ENCODE measurements around the gene TSN. TPM values are rescaled to one million over a fixed set of nuclear protein-coding genes. Genes with fewer than 3 reads are reported as not detected.

Gene TSN
- total RNA-seq, 1 donor from 2014 or later, result 68.2 TPM

DNA sequence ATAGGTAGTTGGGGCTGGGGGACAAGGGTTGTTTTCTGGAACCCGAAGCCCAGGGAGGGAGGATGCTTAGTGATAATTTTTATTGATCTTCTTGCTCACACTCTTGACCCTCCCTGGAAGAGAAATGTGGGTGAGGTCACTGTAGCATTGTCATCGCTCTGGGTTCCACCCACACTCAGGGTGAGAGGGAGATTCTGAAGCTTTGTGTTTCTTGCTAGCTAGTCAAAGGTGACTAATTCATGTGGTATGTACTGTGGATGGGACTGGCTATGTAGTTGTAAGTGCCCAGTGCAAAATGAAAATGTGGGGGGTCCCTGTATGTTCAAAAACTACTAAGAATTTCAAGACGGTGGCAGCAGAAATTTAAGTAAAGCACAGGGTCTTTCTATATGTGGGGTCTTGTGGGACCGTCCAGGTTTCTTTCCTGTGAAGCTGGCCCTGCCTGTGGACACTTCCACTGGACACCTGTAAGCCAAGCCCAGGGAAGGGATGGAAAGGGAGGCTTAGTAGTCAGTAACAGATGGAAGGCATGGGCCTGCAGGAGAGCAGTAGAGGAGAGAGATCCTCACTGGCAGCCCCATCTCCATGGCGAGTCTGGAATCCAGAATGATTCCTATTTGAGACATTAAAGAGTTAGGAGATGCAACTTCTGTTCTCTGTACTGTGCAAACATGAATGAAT is 35.0 kb downstream of the TSN start:
- Mint-ChIP-seq H3K4me1 (ENCODE audit: low read depth, unreplicated experiment) (peaks cover 13% of the 10 kb centered on the region), H3K36me3 (ENCODE audit: low read depth, unreplicated experiment) (no peaks in the 10 kb centered on the region), H3K27me3 (ENCODE audit: low read depth, unreplicated experiment) (peaks cover 3% of the 10 kb centered on the region), H3K9me3 (ENCODE audit: unreplicated experiment) (no peaks in the 10 kb centered on the region), H3K4me3 (ENCODE audit: unreplicated experiment) (no peak overlapping the region), H3K27ac (ENCODE audit: unreplicated experiment) (peak overlapping the region; percentile 82)
- TF ChIP-seq, protein P1, sequence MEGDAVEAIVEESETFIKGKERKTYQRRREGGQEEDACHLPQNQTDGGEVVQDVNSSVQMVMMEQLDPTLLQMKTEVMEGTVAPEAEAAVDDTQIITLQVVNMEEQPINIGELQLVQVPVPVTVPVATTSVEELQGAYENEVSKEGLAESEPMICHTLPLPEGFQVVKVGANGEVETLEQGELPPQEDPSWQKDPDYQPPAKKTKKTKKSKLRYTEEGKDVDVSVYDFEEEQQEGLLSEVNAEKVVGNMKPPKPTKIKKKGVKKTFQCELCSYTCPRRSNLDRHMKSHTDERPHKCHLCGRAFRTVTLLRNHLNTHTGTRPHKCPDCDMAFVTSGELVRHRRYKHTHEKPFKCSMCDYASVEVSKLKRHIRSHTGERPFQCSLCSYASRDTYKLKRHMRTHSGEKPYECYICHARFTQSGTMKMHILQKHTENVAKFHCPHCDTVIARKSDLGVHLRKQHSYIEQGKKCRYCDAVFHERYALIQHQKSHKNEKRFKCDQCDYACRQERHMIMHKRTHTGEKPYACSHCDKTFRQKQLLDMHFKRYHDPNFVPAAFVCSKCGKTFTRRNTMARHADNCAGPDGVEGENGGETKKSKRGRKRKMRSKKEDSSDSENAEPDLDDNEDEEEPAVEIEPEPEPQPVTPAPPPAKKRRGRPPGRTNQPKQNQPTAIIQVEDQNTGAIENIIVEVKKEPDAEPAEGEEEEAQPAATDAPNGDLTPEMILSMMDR (IDR thresholded peaks at IDR 0.05; ENCODE audit: insufficient read depth, low read depth, low read length), result no peak
- TF ChIP-seq EZH2 (IDR thresholded peaks at IDR 0.05; ENCODE audit: insufficient read depth, low read length), result no peak
- DNase-seq (ENCODE audit: low read depth) (peak; percentile 93), FAIRE-seq (peak; percentile 99)
- Histone ChIP-seq H3K27me3 (ENCODE audit: insufficient read depth, low read length) (no peaks in the 10 kb centered on the region), H3K79me2 (ENCODE audit: insufficient read depth, low read length) (no peaks in the 10 kb centered on the region), H3K27ac (ENCODE audit: low read depth, low read length) (peak overlapping the region; percentile 36), H3K4me3 (ENCODE audit: insufficient read depth, low read depth, low read length) (peak overlapping the region; percentile 8), H2AFZ (ENCODE audit: low read depth, low read length) (peak overlapping the region; percentile 44), H3K36me3 (ENCODE audit: insufficient read depth, low read length) (no peaks in the 10 kb centered on the region), H3K9me3 (ENCODE audit: insufficient read depth, low read depth, low read length) (peaks cover 3% of the 10 kb centered on the region), H3K9ac (ENCODE audit: low read length) (peak overlapping the region; percentile 44), H3K4me2 (ENCODE audit: low read length) (peak overlapping the region; percentile 61), H3K4me1 (ENCODE audit: insufficient read depth, low read length) (peaks cover 17% of the 10 kb centered on the region), H4K20me1 (ENCODE audit: insufficient read depth, low read length) (no peaks in the 10 kb centered on the region)

DNA sequence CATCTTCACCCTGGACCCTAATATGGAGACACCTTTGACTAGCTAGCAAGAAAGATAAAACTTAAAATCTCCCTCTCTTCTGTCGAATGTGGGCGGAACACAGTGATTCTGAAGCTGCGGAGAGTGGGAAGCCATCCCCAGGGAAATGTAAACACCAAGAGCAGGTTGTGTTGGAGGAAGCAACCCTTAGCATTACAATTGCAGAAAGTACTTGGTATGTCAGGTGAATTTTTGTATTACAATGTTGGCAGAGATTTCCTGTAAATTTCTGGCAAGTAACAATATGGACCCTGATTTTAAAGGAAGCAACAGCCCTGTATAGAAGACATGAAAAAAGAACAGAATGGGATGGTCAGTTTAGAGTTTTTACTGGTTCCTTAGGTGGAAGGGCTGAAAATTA is 35.8 kb downstream of the TSN start:
- Histone ChIP-seq H3K4me3 (ENCODE audit: insufficient read depth, low read depth, low read length) (no peak overlapping the region), H3K4me2 (ENCODE audit: low read length) (no peak overlapping the region), H3K9me3 (ENCODE audit: insufficient read depth, low read depth, low read length) (peaks cover 3% of the 10 kb centered on the region), H3K27me3 (ENCODE audit: insufficient read depth, low read length) (no peaks in the 10 kb centered on the region), H4K20me1 (ENCODE audit: insufficient read depth, low read length) (no peaks in the 10 kb centered on the region), H3K79me2 (ENCODE audit: insufficient read depth, low read length) (no peaks in the 10 kb centered on the region), H2AFZ (ENCODE audit: low read depth, low read length) (no peak overlapping the region), H3K9ac (ENCODE audit: low read length) (no peak overlapping the region), H3K27ac (ENCODE audit: low read depth, low read length) (no peak overlapping the region), H3K36me3 (ENCODE audit: insufficient read depth, low read length) (no peaks in the 10 kb centered on the region), H3K4me1 (ENCODE audit: insufficient read depth, low read length) (peaks cover 17% of the 10 kb centered on the region)
- Mint-ChIP-seq H3K27ac (ENCODE audit: unreplicated experiment) (peak overlapping the region; percentile 82), H3K4me1 (ENCODE audit: low read depth, unreplicated experiment) (peaks cover 13% of the 10 kb centered on the region), H3K4me3 (ENCODE audit: unreplicated experiment) (no peak overlapping the region), H3K36me3 (ENCODE audit: low read depth, unreplicated experiment) (no peaks in the 10 kb centered on the region), H3K27me3 (ENCODE audit: low read depth, unreplicated experiment) (peaks cover 3% of the 10 kb centered on the region), H3K9me3 (ENCODE audit: unreplicated experiment) (no peaks in the 10 kb centered on the region)
- FAIRE-seq (peak; percentile 17), DNase-seq (ENCODE audit: low read depth) (no peak)
- TF ChIP-seq EZH2 (IDR thresholded peaks at IDR 0.05; ENCODE audit: insufficient read depth, low read length), result no peak
- TF ChIP-seq, protein P1 (IDR thresholded peaks at IDR 0.05; ENCODE audit: insufficient read depth, low read depth, low read length), result no peak

DNA sequence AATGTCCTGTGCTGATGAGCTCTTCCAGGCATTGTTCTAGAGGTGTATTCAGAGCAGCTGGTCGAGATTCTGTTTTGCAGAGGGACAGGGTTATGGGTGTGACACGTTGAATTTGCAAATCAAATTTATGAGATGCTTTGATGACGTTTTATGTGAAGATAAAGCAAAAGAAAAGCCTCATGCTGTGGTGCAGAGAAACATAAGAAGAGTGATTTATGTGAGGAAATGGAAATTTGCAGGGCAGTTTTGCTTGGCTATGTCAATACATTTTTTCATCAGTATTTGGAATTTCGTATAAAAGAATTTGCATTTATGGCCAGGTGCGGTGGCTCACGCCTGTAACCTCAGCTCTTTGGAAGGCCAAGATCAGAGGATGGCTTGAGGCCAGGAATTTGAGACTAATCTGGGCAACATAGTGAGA is 36.4 kb downstream of the TSN start:
- peaks cover 17% of the 10 kb centered on the region for H3K4me1 ChIP-seq (ENCODE audit: insufficient read depth, low read length)
- H2AFZ ChIP-seq (ENCODE audit: low read depth, low read length), result no peak overlapping the region
- H3K27me3 Mint-ChIP-seq (ENCODE audit: low read depth, unreplicated experiment), result peaks cover 3% of the 10 kb centered on the region
- no peak overlapping the region for H3K9ac ChIP-seq (ENCODE audit: low read length)
- TF ChIP-seq, protein P1 (IDR thresholded peaks at IDR 0.05; ENCODE audit: insufficient read depth, low read depth, low read length), result no peak
- no peak for TF ChIP-seq EZH2 (IDR thresholded peaks at IDR 0.05; ENCODE audit: insufficient read depth, low read length)
- H3K4me3 Mint-ChIP-seq (ENCODE audit: unreplicated experiment), result no peak overlapping the region
- H3K9me3 ChIP-seq (ENCODE audit: insufficient read depth, low read depth, low read length), result peaks cover 3% of the 10 kb centered on the region
- no peak overlapping the region for H3K4me3 ChIP-seq (ENCODE audit: insufficient read depth, low read depth, low read length)
- no peaks in the 10 kb centered on the region for H4K20me1 ChIP-seq (ENCODE audit: insufficient read depth, low read length)
- H3K27me3 ChIP-seq (ENCODE audit: insufficient read depth, low read length), result no peaks in the 10 kb centered on the region
- H3K79me2 ChIP-seq (ENCODE audit: insufficient read depth, low read length), result no peaks in the 10 kb centered on the region
- peaks cover 13% of the 10 kb centered on the region for H3K4me1 Mint-ChIP-seq (ENCODE audit: low read depth, unreplicated experiment)
- H3K9me3 Mint-ChIP-seq (ENCODE audit: unreplicated experiment), result no peaks in the 10 kb centered on the region
- H3K27ac Mint-ChIP-seq (ENCODE audit: unreplicated experiment), result no peak overlapping the region
- FAIRE-seq (peak; percentile 76), DNase-seq (ENCODE audit: low read depth) (peak; percentile 54)
- no peaks in the 10 kb centered on the region for H3K36me3 ChIP-seq (ENCODE audit: insufficient read depth, low read length)
- H3K27ac ChIP-seq (ENCODE audit: low read depth, low read length), result no peak overlapping the region
- no peak overlapping the region for H3K4me2 ChIP-seq (ENCODE audit: low read length)
- no peaks in the 10 kb centered on the region for H3K36me3 Mint-ChIP-seq (ENCODE audit: low read depth, unreplicated experiment)

Measured in astrocyte (in vitro differentiated cells and primary cell).